IMR-90 (cell line): ENCODE data around the gene WIPF2. TPM values are rescaled to one million over a fixed set of nuclear protein-coding genes. Genes with fewer than 3 reads are reported as not detected.
"Not testable (repeated sequence)": the region's sequence is repeated elsewhere in the genome, so short reads cannot be mapped to it uniquely, and the experiment has no call there.

Experiments
- ATAC-seq: fragments of 200-7000 bp; cut with Tn5 transposase; 2 replicates; pipeline ENCODE4 v1.9.1; 2020; ENCODE audit warnings: low read depth, mild to moderate bottlenecking, moderate library complexity
- BruUV-seq: library from RNA; stranded (reverse); fragments of 400-500 nt; replicated peaks from 2 replicates; lab custom pipeline; 2021; lab: Mats Ljungman, UMichigan
- CTCF ChIA-PET: fragments of 300-600 bp; formaldehyde crosslinking; extraction: SDS; loops from one replicate; lab custom pipeline; 2021; ENCODE audit warnings: antibody characterized with exemption; lab: Yijun Ruan, JAX
- POLR2A ChIA-PET: fragments of 300-600 bp; sonication (Branson Sonifier 250); formaldehyde crosslinking; loops from one replicate; lab custom pipeline; 2022; ENCODE audit warnings: antibody characterized with exemption; ENCODE audit not compliant: unreplicated experiment; lab: Charles Lee
- DNase-seq: peaks from one replicate; pipeline ENCODE4 v3.0.0; 2013
- H2AFZ ChIP-seq: replicated peaks from 2 replicates; pipeline ENCODE3; 2013; ENCODE audit warnings: low read length, mild to moderate bottlenecking; ENCODE audit not compliant: poor library complexity
- H2AK5ac ChIP-seq: 2 replicates; pipeline ENCODE4 v1.6.1; 2013; ENCODE audit warnings: low read depth, low read length, inconsistent platforms
- H2AK9ac ChIP-seq: replicated peaks from 2 replicates; pipeline ENCODE3; 2013; ENCODE audit warnings: mild to moderate bottlenecking, low read depth, low read length, moderate library complexity; ENCODE audit not compliant: poor library complexity
- H2BK120ac ChIP-seq: 2 replicates; pipeline ENCODE4 v1.6.1; 2013; ENCODE audit warnings: low read depth, low read length, inconsistent platforms
- H2BK15ac ChIP-seq: 3 replicates; pipeline ENCODE4 v1.6.1; 2013; ENCODE audit warnings: low read depth, low read length, inconsistent platforms
- H2BK20ac ChIP-seq: 2 replicates; pipeline ENCODE4 v1.6.1; 2013; ENCODE audit warnings: low read depth, mild to moderate bottlenecking, inconsistent platforms, low read length, moderate library complexity
- H2BK5ac ChIP-seq: 2 replicates; pipeline ENCODE4 v1.6.1; 2013; ENCODE audit warnings: mild to moderate bottlenecking, low read depth, low read length, inconsistent platforms; ENCODE audit not compliant: poor library complexity, severe bottlenecking
- H3K14ac ChIP-seq: replicated peaks from 2 replicates; pipeline ENCODE4 v1.6.1; 2013; ENCODE audit warnings: low read depth, low read length, inconsistent platforms
- H3K18ac ChIP-seq: 2 replicates; pipeline ENCODE4 v1.6.1; 2013; ENCODE audit warnings: low read depth, low read length, control low read depth
- H3K23ac ChIP-seq: 2 replicates; pipeline ENCODE4 v1.6.1; 2013; ENCODE audit warnings: low read depth, low read length, inconsistent platforms
- H3K27ac ChIP-seq: 2 replicates; pipeline ENCODE4 v1.5.1; 2013; ENCODE audit warnings: mild to moderate bottlenecking, control low read depth, low read length; ENCODE audit not compliant: insufficient read depth
- H3K27me3 ChIP-seq: 2 replicates; pipeline ENCODE4 v1.6.1; 2013; ENCODE audit warnings: low read length; ENCODE audit not compliant: control insufficient read depth, insufficient read depth
- H3K36me3 ChIP-seq: 2 replicates; pipeline ENCODE4 v1.6.1; 2013; ENCODE audit warnings: low read length, mixed read lengths; ENCODE audit not compliant: control insufficient read depth, insufficient read depth
- H3K4ac ChIP-seq: 2 replicates; pipeline ENCODE4 v1.6.1; 2013; ENCODE audit warnings: low read depth, low read length, inconsistent platforms
- H3K4me1 ChIP-seq: 2 replicates; pipeline ENCODE4 v1.6.1; 2013; ENCODE audit warnings: low read length, mixed read lengths; ENCODE audit not compliant: control insufficient read depth, insufficient read depth
- H3K4me2 ChIP-seq: 2 replicates; pipeline ENCODE4 v1.6.1; 2013; ENCODE audit warnings: low read depth, mild to moderate bottlenecking, control low read depth, low read length, moderate library complexity
- H3K4me3 ChIP-seq: 2 replicates; pipeline ENCODE4 v1.5.1; 2013; ENCODE audit warnings: low read depth, mild to moderate bottlenecking, control low read depth, low read length, moderate library complexity; ENCODE audit not compliant: insufficient read depth
- H3K56ac ChIP-seq: 2 replicates; pipeline ENCODE4 v1.6.1; 2013; ENCODE audit warnings: low read length, inconsistent platforms; ENCODE audit not compliant: insufficient read depth; ENCODE audit errors: extremely low read depth
- H3K79me1 ChIP-seq, 2 experiments: 2 replicates each; pipeline ENCODE4 v1.6.1; 2013; ENCODE audit warnings: low read length in 2 of 2, inconsistent platforms in 1 of 2, low read depth in 1 of 2
- H3K9ac ChIP-seq: 2 replicates; pipeline ENCODE4 v1.6.1; 2013; ENCODE audit warnings: low read depth, low read length, control low read depth
- H3K9me1 ChIP-seq: 2 replicates; pipeline ENCODE4 v1.6.1; 2013; ENCODE audit warnings: low read length, inconsistent platforms; ENCODE audit not compliant: insufficient read depth
- H3K9me3 ChIP-seq: 2 replicates; pipeline ENCODE4 v1.6.1; 2013; ENCODE audit warnings: low read length; ENCODE audit not compliant: control insufficient read depth, insufficient read depth
- H4K20me1 ChIP-seq: 2 replicates; pipeline ENCODE4 v1.6.1; 2013; ENCODE audit warnings: low read length, inconsistent platforms; ENCODE audit not compliant: insufficient read depth
- H4K5ac ChIP-seq: 2 replicates; pipeline ENCODE4 v1.6.1; 2013; ENCODE audit warnings: mild to moderate bottlenecking, low read depth, low read length, control low read depth
- H4K8ac ChIP-seq, 2 experiments: 2 replicates each; pipeline ENCODE4 v1.6.1; 2013; ENCODE audit warnings: low read depth in 2 of 2, low read length in 2 of 2, control low read depth in 1 of 2, inconsistent platforms in 1 of 2
- H4K91ac ChIP-seq: 2 replicates; pipeline ENCODE4 v1.6.1; 2013; ENCODE audit warnings: low read depth, low read length, inconsistent platforms; ENCODE audit not compliant: insufficient read depth
- MAFK ChIP-seq: IDR thresholded peaks from 2 replicates; pipeline ENCODE4 v1.6.1; 2012; ENCODE audit warnings: low read depth, low read length, improper control_type of control experiment
- WGBS, 2 experiments: methylation state at CpG; one replicate each; pipeline versions ENCODE4 v1.1.5 to v1.1.7; 2013; ENCODE audit warnings: missing lambda C conversion rate in 2 of 2; ENCODE audit not compliant: insufficient read length in 1 of 2; ENCODE audit errors: extremely low coverage in 2 of 2; 5-methylcytosine and 5-hydroxymethylcytosine counted together
- dilution Hi-C: fragments of 300-500 bp; cut with HindIII; formaldehyde crosslinking; loops from one replicate; pipeline ENCODE4 v1.14.3; 2018; ENCODE audit warnings: low sequenced_read_pairs; ENCODE audit not compliant: unreplicated experiment
- in situ Hi-C: fragments of 300-500 bp; cut with MboI; formaldehyde crosslinking; loops from 3 replicates; pipeline ENCODE4 v1.14.3; 2019; ENCODE audit warnings: low sequenced_read_pairs, inconsistent platforms, mixed read lengths
- intact Hi-C: fragments of 100-400 bp; cut with micrococcal nuclease; formaldehyde crosslinking; loops from 2 replicates; pipeline ENCODE4 v1.10.0; 2022
- polyA plus RNA-seq, 3 experiments: library from polyadenylated mRNA; depleted of rRNA; stranded (reverse); fragments of >200 nt; gene quantifications; 2 replicates each; pipeline ENCODE4 v1.2.3, GENCODE V29; 2012; ENCODE audit warnings: low replicate concordance in 1 of 3
- total RNA-seq: library from RNA; depleted of rRNA; stranded (reverse); fragments of >200 nt; gene quantifications from 2 replicates; pipeline ENCODE4 v1.2.3, GENCODE V29; 2012

The WIPF2 gene
- total and polyA plus RNA-seq, 2 of the 4 experiments (the other 2 are of a cell fraction), result 2.0 to 8.9 TPM

- BruUV-seq, H3K4me1 ChIP-seq, H3K9me1 ChIP-seq, H2BK120ac ChIP-seq, in situ Hi-C loops, H2AK5ac ChIP-seq, H3K4me2 ChIP-seq, H4K5ac ChIP-seq, H2BK20ac ChIP-seq, H4K20me1 ChIP-seq, intact Hi-C loops, H3K14ac ChIP-seq, H3K27me3 ChIP-seq, dilution Hi-C loops, H3K79me1 ChIP-seq, H3K27ac ChIP-seq, ATAC-seq, H2BK15ac ChIP-seq, H3K9ac ChIP-seq, H3K36me3 ChIP-seq, DNase-seq, H4K91ac ChIP-seq, H3K4me3 ChIP-seq, POLR2A ChIA-PET, H3K18ac ChIP-seq, H3K56ac ChIP-seq, H3K9me3 ChIP-seq, H2BK5ac ChIP-seq, H2AK9ac ChIP-seq, CTCF ChIA-PET, H2AFZ ChIP-seq, H4K8ac ChIP-seq, H3K23ac ChIP-seq, H3K4ac ChIP-seq: not testable (repeated sequence)
- WGBS, 2 experiments, result 78% methylated on average over 6 of the region's 8 CpGs; no CpG with 5 or more reads in 1 of the 2 experiments
- TF ChIP-seq MAFK, result peak; percentile 38; the same call in 1 of the 2 replicates
These were observed 21.1 kb upstream of the WIPF2 start for GRCh38 chr17:40197965-40198456.
